SK-N-MC (cell line): Measurements from ENCODE around the gene LRRFIP1.

Experiments
- EZH2 ChIP-seq: fragments of 200-600 bp; sonication (generic); IDR thresholded peaks from one replicate; pipeline ENCODE4 v1.6.1; 2017; ENCODE audit warnings: antibody characterized with exemption
- FOXP2 ChIP-seq: optimal IDR thresholded peaks from 2 replicates; pipeline ENCODE3; 2011; ENCODE audit warnings: mild to moderate bottlenecking, moderate library complexity; ENCODE audit not compliant: insufficient read depth; ENCODE audit errors: extremely low read length, control extremely low read depth
- POLR2AphosphoS5 ChIP-seq: IDR thresholded peaks from 2 replicates; pipeline ENCODE4 v1.6.1; 2012; ENCODE audit warnings: mild to moderate bottlenecking, low read depth, low read length, borderline replicate concordance

DNA sequence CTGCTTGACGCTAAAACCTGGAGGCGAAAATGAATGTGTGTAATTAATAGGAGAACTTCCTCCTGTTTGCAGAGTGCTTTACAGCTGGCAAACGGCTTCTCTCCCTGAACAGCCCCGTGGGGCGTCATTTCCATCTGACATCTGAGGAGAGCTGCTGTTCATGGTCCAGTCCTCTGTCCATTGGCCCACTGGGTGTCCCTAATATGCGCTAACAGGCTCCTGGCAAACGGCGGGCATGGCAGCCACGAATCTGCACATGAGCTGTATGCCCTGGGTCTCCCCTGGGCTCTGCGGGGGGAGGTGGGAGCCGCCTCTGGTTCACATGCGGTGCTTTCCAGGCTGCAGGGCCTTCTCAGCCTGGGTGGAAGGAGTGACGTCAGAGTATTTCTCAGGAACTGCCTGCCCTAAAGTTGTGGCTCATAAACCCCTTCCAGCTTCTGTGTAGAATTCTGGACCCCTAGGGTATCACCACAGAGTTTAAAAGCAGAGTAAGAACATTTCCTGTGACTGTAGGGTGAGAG is 73.2 kb downstream of the LRRFIP1 start:
- TF ChIP-seq EZH2, result no peak
- 0 out of 2 replicates have a peak, but pooled peaks have one; percentile 55 for TF ChIP-seq POLR2AphosphoS5
- no peak for TF ChIP-seq FOXP2
